Sigmoid colon (tissue), 7 donors: ENCODE results near the gene HELZ2. TPM values are rescaled to one million over a fixed set of nuclear protein-coding genes. Genes with fewer than 3 reads are reported as not detected.
A peak's percentile ranks its signal among the peaks of the same experiment; 100 is the strongest.
"Not testable (repeated sequence)": the region's sequence is repeated elsewhere in the genome, so short reads cannot be mapped to it uniquely, and the experiment has no call there.

ENCODE experiments used
- DNase-seq: peaks from one replicate; pipeline ENCODE4 v3.0.0-alpha.2; 2019
- H3K27ac ChIP-seq, 4 donors: fragments of 200-600 bp; sonication (generic); one replicate each; pipeline ENCODE4 v1.5.1; 2016 to 2019; ENCODE audit warnings: mild to moderate bottlenecking in 1 of 4
- H3K27me3 ChIP-seq, 3 donors: fragments of 200-600 bp; sonication (generic); one replicate each; pipeline ENCODE4 v1.5.1; 2019; ENCODE audit warnings: mild to moderate bottlenecking in 1 of 3
- H3K36me3 ChIP-seq, 4 donors: fragments of 200-600 bp; sonication (generic); one replicate each; pipeline ENCODE4 v1.5.1; 2016 to 2019
- H3K4me1 ChIP-seq, 4 donors: fragments of 200-600 bp; sonication (generic); one replicate each; pipeline ENCODE4 v1.5.1; 2017 to 2019
- H3K4me3 ChIP-seq, 4 donors: fragments of 200-600 bp; sonication (generic); one replicate each; pipeline ENCODE4 v1.5.1; 2017 to 2019; ENCODE audit warnings: mild to moderate bottlenecking in 2 of 4, moderate library complexity in 1 of 4
- H3K9me3 ChIP-seq, 4 donors: fragments of 200-600 bp in 3 of 4; sonication (generic) in 3 of 4; one replicate each; pipeline versions ENCODE4 v1.5.1 to v1.6.1; 2013 to 2019
- CTCF ChIP-seq, 4 experiments: fragments of 450-650 bp in 3 of 4; fragments of 200-600 bp in 1 of 4; IDR thresholded peaks; one replicate each; pipeline ENCODE4 v1.5.1; 2016 to 2019; ENCODE audit warnings: antibody characterized with exemption in 4 of 4, mild to moderate bottlenecking in 3 of 4, moderate library complexity in 2 of 4
- EP300 ChIP-seq, 4 donors: sonication (generic); formaldehyde crosslinking; IDR thresholded peaks; one replicate each; pipeline ENCODE4 v1.6.1; 2017; ENCODE audit warnings: antibody characterized with exemption in 4 of 4
- POLR2A ChIP-seq, 2 donors: fragments of 450-650 bp; IDR thresholded peaks; one replicate each; pipeline ENCODE4 v1.6.1; 2016; ENCODE audit warnings: antibody characterized with exemption in 2 of 2, mild to moderate bottlenecking in 2 of 2, moderate library complexity in 2 of 2
- POLR2AphosphoS5 ChIP-seq, 4 donors: sonication (generic); formaldehyde crosslinking; IDR thresholded peaks; one replicate each; pipeline ENCODE4 v1.6.1; 2017; ENCODE audit warnings: antibody characterized with exemption in 4 of 4
- WGBS, 2 donors: extraction: QIAGEN DNeasy Blood & Tissue Kit; methylation state at CpG; one replicate each; pipeline ENCODE4 v1.1.7; 2013; 5-methylcytosine and 5-hydroxymethylcytosine counted together
- intact Hi-C: fragments of 100-400 bp; cut with DNase I; formaldehyde crosslinking; loops from one replicate; pipeline ENCODE4 v1.15.1; 2023
- polyA plus RNA-seq, 3 donors: library from polyadenylated mRNA; stranded (reverse); fragments of 200-250 nt; gene quantifications; one replicate each; pipeline ENCODE4 v1.2.3, GENCODE V29; 2013
- total RNA-seq, 4 donors: library from RNA; depleted of rRNA; stranded (reverse); fragments of >200 nt; gene quantifications; one replicate each; pipeline ENCODE4 v1.1.0, GENCODE V29; 2016
- donor health status: healthy with polysubstance abuse.
- donor health status: Bipolar disorder and iron deficiency.
- donor health status: healthy.

The HELZ2 gene
- total and polyA plus RNA-seq, 7 donors: 1.2 to 48.1 (median 13.6) TPM

GRCh38 chr20:63617092-63617875 lies 43.2 kb upstream of the HELZ2 start:
- DNase-seq: no peak
- Histone ChIP-seq H3K4me3 (no peak overlapping the region), H3K27ac (no peak overlapping the region), H3K27me3 (no peaks in the 10 kb centered on the region), H3K4me1 (no peaks in the 10 kb centered on the region), H3K9me3 (no peaks in the 10 kb centered on the region), H3K36me3 (peaks cover 0 to 37% (median 19%) of the 10 kb centered on the region in 4 donors)
- intact Hi-C loops: no loop called here
- TF ChIP-seq CTCF (IDR thresholded peaks at IDR 0.05) (no peak), EP300 (IDR thresholded peaks at IDR 0.05) (no peak), POLR2A (IDR thresholded peaks at IDR 0.05) (no peak), POLR2AphosphoS5 (IDR thresholded peaks at IDR 0.05) (no peak)
- 94 to 96% methylated on average over 41 of the region's 41 CpGs for WGBS, 2 donors

GRCh38 chr20:63613863-63614594 lies 40.0 kb upstream of the HELZ2 start:
- H3K4me1 ChIP-seq, H3K4me3 ChIP-seq, H3K27ac ChIP-seq, H3K27me3 ChIP-seq, intact Hi-C loops, DNase-seq, H3K9me3 ChIP-seq: not testable (repeated sequence)
- WGBS, 2 donors: 90 to 93% methylated on average over 18 of the region's 18 CpGs
- TF ChIP-seq CTCF (IDR thresholded peaks at IDR 0.05): peak in 3 of 4 experiments; percentile 11 to 21 (median 19)
- H3K36me3 ChIP-seq: peaks cover 0 to 35% (median 19%) of the 10 kb centered on the region in 4 donors

DNA sequence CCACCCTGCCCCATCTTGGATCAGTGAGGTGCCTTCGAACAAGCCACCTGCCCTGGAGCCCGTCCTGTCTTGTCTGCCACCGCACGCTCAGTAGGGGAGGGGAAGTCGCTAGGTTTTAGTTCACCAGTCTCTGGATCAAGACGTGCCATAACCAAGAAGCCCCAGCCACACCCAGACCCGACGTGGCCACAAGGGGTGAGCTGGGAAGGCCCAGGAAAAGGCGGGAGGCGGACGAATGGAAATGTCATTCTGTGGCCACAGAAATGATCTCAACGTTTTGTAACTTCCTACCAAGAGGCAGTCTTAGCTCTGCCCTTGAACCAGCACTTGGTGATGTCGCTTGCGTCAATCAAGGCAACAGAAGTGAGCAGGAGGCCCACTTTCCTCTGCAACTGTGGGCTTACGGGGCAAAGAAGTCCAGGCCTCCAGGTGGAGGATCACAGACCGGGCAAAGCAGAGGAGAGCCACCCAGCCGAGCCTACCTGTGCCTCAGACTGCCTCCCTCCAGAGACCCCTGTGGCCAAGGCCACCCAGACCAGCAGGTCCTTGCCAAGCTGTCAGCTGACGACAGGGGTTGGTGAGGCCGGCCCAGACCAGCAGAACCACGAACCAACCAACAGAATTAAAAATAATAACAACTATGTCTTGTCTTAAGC lies 38.4 kb upstream of the HELZ2 start:
- H3K36me3 ChIP-seq: peaks cover 0 to 19% (median 8%) of the 10 kb centered on the region in 4 donors
- TF ChIP-seq CTCF (IDR thresholded peaks at IDR 0.05): no peak
- no peak for TF ChIP-seq POLR2AphosphoS5 (IDR thresholded peaks at IDR 0.05)
- TF ChIP-seq POLR2A (IDR thresholded peaks at IDR 0.05): no peak
- TF ChIP-seq EP300 (IDR thresholded peaks at IDR 0.05): no peak
- H3K4me1 ChIP-seq: no peaks in the 10 kb centered on the region
- 85 to 88% methylated on average over 20 of the region's 20 CpGs for WGBS, 2 donors
- H3K27me3 ChIP-seq: no peaks in the 10 kb centered on the region
- H3K9me3 ChIP-seq: no peaks in the 10 kb centered on the region
- H3K4me3 ChIP-seq: no peak overlapping the region
- intact Hi-C loops: no loop called here
- no peak for DNase-seq
- H3K27ac ChIP-seq: no peak overlapping the region

GRCh38 chr20:63611646-63612045 lies 37.6 kb upstream of the HELZ2 start:
- H3K4me3 ChIP-seq: no peak overlapping the region
- no peak for DNase-seq
- intact Hi-C loops: no loop called here
- H3K36me3 ChIP-seq: peaks cover 0 to 11% (median 3%) of the 10 kb centered on the region in 4 donors
- H3K9me3 ChIP-seq: no peaks in the 10 kb centered on the region
- H3K4me1 ChIP-seq: no peaks in the 10 kb centered on the region
- no peaks in the 10 kb centered on the region for H3K27me3 ChIP-seq
- 95 to 96% methylated on average over 10 of the region's 10 CpGs for WGBS, 2 donors
- no peak overlapping the region for H3K27ac ChIP-seq
- TF ChIP-seq EP300 (IDR thresholded peaks at IDR 0.05): no peak
- no peak for TF ChIP-seq CTCF (IDR thresholded peaks at IDR 0.05)
- no peak for TF ChIP-seq POLR2AphosphoS5 (IDR thresholded peaks at IDR 0.05)
- no peak for TF ChIP-seq POLR2A (IDR thresholded peaks at IDR 0.05)
